CD14-positive monocyte (primary cell): ENCODE results near the gene NEK2. TPM values are rescaled to one million over a fixed set of nuclear protein-coding genes. Genes with fewer than 3 reads are reported as not detected.

Experiments
- DNase-seq, 3 donors: peaks; one replicate each; pipeline ENCODE4 v3.0.0-alpha.2; 2011 to 2022
- H2AFZ ChIP-seq: 2 replicates; pipeline ENCODE4 v1.6.0; 2012; ENCODE audit warnings: mild to moderate bottlenecking, low read depth, low read length, inconsistent platforms; ENCODE audit not compliant: insufficient read depth, poor library complexity, severe bottlenecking
- H3K27ac ChIP-seq, 2 donors: 1 replicate in 1 of 2; 2 replicates in 1 of 2; pipeline ENCODE4 v1.5.1; 2012 to 2013; ENCODE audit warnings: low read length in 2 of 2, control low read depth in 1 of 2, inconsistent platforms in 1 of 2, low read depth in 1 of 2, mild to moderate bottlenecking in 1 of 2
- H3K27me3 ChIP-seq, 2 donors: one replicate each; pipeline versions ENCODE4 v1.6.0 to v1.6.1; 2011 to 2013; ENCODE audit warnings: low read length in 2 of 2; ENCODE audit not compliant: control insufficient read depth in 2 of 2, insufficient read depth in 2 of 2
- H3K36me3 ChIP-seq, 2 donors: replicated peaks in 1 of 2; 1 replicate in 1 of 2; 2 replicates in 1 of 2; pipeline versions ENCODE4 v1.5.1 to v1.6.1; 2012 to 2013; ENCODE audit warnings: low read length in 2 of 2, control low read depth in 1 of 2, inconsistent platforms in 1 of 2, mild to moderate bottlenecking in 1 of 2; ENCODE audit not compliant: insufficient read depth in 2 of 2, control insufficient read depth in 1 of 2
- H3K4me1 ChIP-seq, 2 donors: 1 replicate in 1 of 2; 2 replicates in 1 of 2; pipeline versions ENCODE4 v1.5.1 to v1.6.1; 2012 to 2013; ENCODE audit warnings: low read length in 2 of 2, control low read depth in 1 of 2, inconsistent platforms in 1 of 2, mild to moderate bottlenecking in 1 of 2, moderate library complexity in 1 of 2; ENCODE audit not compliant: insufficient read depth in 2 of 2, control insufficient read depth in 1 of 2
- H3K4me2 ChIP-seq: replicated peaks from 2 replicates; pipeline ENCODE3; 2012; ENCODE audit warnings: low read length, moderate library complexity, mild to moderate bottlenecking; ENCODE audit not compliant: poor library complexity, severe bottlenecking; ENCODE audit errors: extremely low read depth
- H3K4me3 ChIP-seq, 3 experiments: fragments of 200-600 bp in 1 of 3; sonication (generic) in 1 of 3; replicated peaks in 1 of 3; 1 replicate in 2 of 3; 2 replicates in 1 of 3; pipeline ENCODE4 v1.5.1; 2011 to 2013; ENCODE audit warnings: low read length in 3 of 3, mild to moderate bottlenecking in 3 of 3, control low read depth in 2 of 3, low read depth in 2 of 3, inconsistent platforms in 1 of 3, moderate library complexity in 1 of 3
- H3K79me2 ChIP-seq: 2 replicates; pipeline ENCODE4 v1.6.0; 2012; ENCODE audit warnings: mild to moderate bottlenecking, control low read depth, inconsistent platforms, low read length, moderate library complexity; ENCODE audit not compliant: insufficient read depth
- H3K9ac ChIP-seq: 2 replicates; pipeline ENCODE4 v1.6.0; 2017; ENCODE audit warnings: low read length, mild to moderate bottlenecking; ENCODE audit not compliant: insufficient read depth, poor library complexity, severe bottlenecking
- H3K9me3 ChIP-seq, 2 donors: replicated peaks in 1 of 2; 1 replicate in 1 of 2; 2 replicates in 1 of 2; pipeline versions ENCODE4 v1.5.1 to v1.6.1; 2012 to 2013; ENCODE audit warnings: low read length in 2 of 2, control low read depth in 1 of 2; ENCODE audit not compliant: control insufficient read depth in 1 of 2, insufficient read depth in 1 of 2
- H4K20me1 ChIP-seq: 2 replicates; pipeline ENCODE4 v1.6.0; 2012; ENCODE audit warnings: mild to moderate bottlenecking, low read length, control low read depth, moderate library complexity; ENCODE audit not compliant: insufficient read depth
- H3K27ac Mint-ChIP-seq, 7 donors: one replicate each; pipeline ENCODE4 v1.8.0; 2020; ENCODE audit warnings: mild to moderate bottlenecking in 7 of 7, mixed read lengths in 7 of 7, moderate library complexity in 6 of 7, inconsistent platforms in 2 of 7
- H3K27me3 Mint-ChIP-seq, 3 donors: one replicate each; pipeline ENCODE4 v1.8.0; 2021 to 2022; ENCODE audit warnings: low read depth in 3 of 3, mild to moderate bottlenecking in 3 of 3, mixed read lengths in 3 of 3, moderate library complexity in 3 of 3, inconsistent platforms in 1 of 3
- H3K36me3 Mint-ChIP-seq, 2 donors: one replicate each; pipeline ENCODE4 v1.8.0; 2020; ENCODE audit warnings: mixed read lengths in 2 of 2, inconsistent platforms in 1 of 2, mild to moderate bottlenecking in 1 of 2
- H3K4me1 Mint-ChIP-seq: one replicate; pipeline ENCODE4 v1.8.0; 2020; ENCODE audit warnings: mild to moderate bottlenecking, mixed read lengths
- H3K4me3 Mint-ChIP-seq, 2 donors: one replicate each; pipeline ENCODE4 v1.8.0; 2020; ENCODE audit warnings: mild to moderate bottlenecking in 2 of 2, mixed read lengths in 2 of 2, moderate library complexity in 1 of 2
- H3K9me3 Mint-ChIP-seq, 7 donors: one replicate each; pipeline ENCODE4 v1.8.0; 2020 to 2022; ENCODE audit warnings: mixed read lengths in 7 of 7, mild to moderate bottlenecking in 6 of 7, moderate library complexity in 6 of 7, inconsistent platforms in 2 of 7
- CTCF ChIP-seq: fragments of 200-600 bp; IDR thresholded peaks from one replicate; pipeline ENCODE4 v1.8.0; 2022; ENCODE audit warnings: antibody characterized with exemption, mild to moderate bottlenecking
- WGBS: methylation state at CpG from one replicate; pipeline ENCODE4 v1.1.5; 2013; ENCODE audit warnings: missing lambda C conversion rate; ENCODE audit not compliant: insufficient coverage; 5-methylcytosine and 5-hydroxymethylcytosine counted together
- intact Hi-C, 2 donors: fragments of 100-400 bp; cut with micrococcal nuclease; formaldehyde crosslinking; loops; one replicate each; pipeline versions ENCODE4 v1.15.0 to v1.15.1; 2023
- polyA plus RNA-seq, 3 donors: library from polyadenylated mRNA; depleted of rRNA in 1 of 3; unstranded in 2 of 3; stranded (reverse) in 1 of 3; fragments of 300-500 nt in 2 of 3; fragments of >200 nt in 1 of 3; fragmentation: Illumina TruSeq in 2 of 3; gene quantifications; 1 replicate in 2 of 3; 2 replicates in 1 of 3; pipeline ENCODE4 v1.2.3, GENCODE V29; 2012 to 2021

The NEK2 gene
- polyA plus RNA-seq, 3 donors: not detected

GRCh38 chr1:211652371-211652770 lies 23.1 kb downstream of the NEK2 start:
- DNase-seq: no peak
- whole genome bisulfite sequencing: 97% methylated on average over 5 of the region's 6 CpGs
- Histone ChIP-seq H3K27me3 (no peaks in the 10 kb centered on the region), H3K36me3 (no peaks in the 10 kb centered on the region), H3K27ac (no peak overlapping the region), H4K20me1 (no peaks in the 10 kb centered on the region), H3K9ac (no peak overlapping the region), H3K4me3 (no peak overlapping the region), H3K4me2 (no peak overlapping the region), H3K9me3 (no peaks in the 10 kb centered on the region), H3K79me2 (no peaks in the 10 kb centered on the region), H3K4me1 (peaks cover 0 to 9% of the 10 kb centered on the region in 2 donors), H2AFZ (no peak overlapping the region)
- Mint-ChIP-seq H3K27ac (no peak overlapping the region), H3K9me3 (no peaks in the 10 kb centered on the region), H3K4me1 (peaks cover 16% of the 10 kb centered on the region), H3K36me3 (no peaks in the 10 kb centered on the region), H3K4me3 (no peak overlapping the region), H3K27me3 (peaks cover 2 to 5% (median 4%) of the 10 kb centered on the region in 3 donors)
- intact Hi-C loops: loop anchor here in 1 of 2 donors (5.0 kb wide), 1 partner anchor 140 kb away; no protein-coding TSS in a partner anchor
- no peak for TF ChIP-seq CTCF

GRCh38 chr1:211650904-211651303 lies 24.5 kb downstream of the NEK2 start:
- Mint-ChIP-seq H3K4me3 (no peak overlapping the region), H3K36me3 (no peaks in the 10 kb centered on the region), H3K27ac (no peak overlapping the region), H3K9me3 (no peaks in the 10 kb centered on the region), H3K27me3 (peaks cover 2 to 5% (median 5%) of the 10 kb centered on the region in 3 donors), H3K4me1 (peaks cover 16% of the 10 kb centered on the region)
- Histone ChIP-seq H3K79me2 (no peaks in the 10 kb centered on the region), H3K9ac (no peak overlapping the region), H3K27me3 (no peaks in the 10 kb centered on the region), H3K4me2 (no peak overlapping the region), H3K4me3 (no peak overlapping the region), H2AFZ (no peak overlapping the region), H3K4me1 (peaks cover 0 to 9% of the 10 kb centered on the region in 2 donors), H4K20me1 (no peaks in the 10 kb centered on the region), H3K36me3 (no peaks in the 10 kb centered on the region), H3K27ac (no peak overlapping the region), H3K9me3 (no peaks in the 10 kb centered on the region)
- intact Hi-C loops: loop anchor here in 1 of 2 donors (5.0 kb wide), 1 partner anchor 139 kb away; no protein-coding TSS in a partner anchor
- no peak for TF ChIP-seq CTCF
- DNase-seq: no peak
- 87% methylated on average over 7 of the region's 7 CpGs for WGBS
